ENCODE results near the gene MAPRE3.

GRCh38 chr2:26969077-26969844, 1.2 kb upstream of the MAPRE3 start:
- TF ChIP-seq POLR2A (IDR thresholded peaks at IDR 0.05) (no peak), EP300 (IDR thresholded peaks at IDR 0.05) (no peak)
